HepG2 (cell line): ENCODE measurements around the gene WDR82. TPM values are rescaled to one million over a fixed set of nuclear protein-coding genes. Genes with fewer than 3 reads are reported as not detected.

Experiments used
- ATAD3A ChIP-seq: sonication (generic); formaldehyde crosslinking; IDR thresholded peaks from 2 replicates; pipeline ENCODE4 v1.4.0; 2020; ENCODE audit warnings: missing genetic modification reagents
- ETV6 ChIP-seq: sonication (generic); formaldehyde crosslinking; conservative IDR thresholded peaks from 2 replicates; pipeline ENCODE4 v1.4.0; 2020; ENCODE audit warnings: missing genetic modification reagents
- FLYWCH1 ChIP-seq: sonication (generic); formaldehyde crosslinking; IDR thresholded peaks from 2 replicates; pipeline ENCODE4 v1.8.1; 2023; ENCODE audit warnings: mild to moderate bottlenecking, missing genetic modification reagents
- FOXM1 ChIP-seq: sonication (generic); formaldehyde crosslinking; IDR thresholded peaks from 2 replicates; pipeline ENCODE4 v1.5.0; 2020; ENCODE audit warnings: missing genetic modification reagents
- HMG20A ChIP-seq: IDR thresholded peaks from 2 replicates; pipeline ENCODE4 v1.6.1; 2016; ENCODE audit warnings: borderline replicate concordance
- JUND ChIP-seq: sonication (generic); formaldehyde crosslinking; IDR thresholded peaks from 2 replicates; pipeline ENCODE4 v1.8.0; 2022; ENCODE audit warnings: mild to moderate bottlenecking, missing genetic modification reagents
- KAT8 ChIP-seq: IDR thresholded peaks from 2 replicates; pipeline ENCODE4 v1.6.1; 2016; ENCODE audit warnings: missing genetic modification reagents, missing compliant biosample characterization
- NFIB ChIP-seq: sonication (generic); formaldehyde crosslinking; IDR thresholded peaks from 2 replicates; pipeline ENCODE4 v1.9.0; 2021; ENCODE audit warnings: missing genetic modification reagents, mild to moderate bottlenecking, borderline replicate concordance
- NR2C2 ChIP-seq: sonication (generic); formaldehyde crosslinking; IDR thresholded peaks from 2 replicates; pipeline ENCODE4 v1.4.0; 2020; ENCODE audit warnings: missing genetic modification reagents, mild to moderate bottlenecking, moderate library complexity, borderline replicate concordance
- NR2F1 ChIP-seq, 2 experiments: fragments of 450-650 bp in 1 of 2; formaldehyde crosslinking in 1 of 2; IDR thresholded peaks; 2 replicates each; pipeline versions ENCODE4 v1.5.0 to v1.6.1; 2016 to 2020; ENCODE audit warnings: mild to moderate bottlenecking in 1 of 2, missing compliant biosample characterization in 1 of 2, missing genetic modification reagents in 1 of 2, moderate library complexity in 1 of 2
- PHF5A ChIP-seq: IDR thresholded peaks from one replicate; pipeline ENCODE4 v1.6.1; 2018; ENCODE audit warnings: low read depth, missing genetic modification reagents; ENCODE audit not compliant: unreplicated experiment
- RBM22 ChIP-seq: fragments of 200-400 bp; formaldehyde crosslinking; optimal IDR thresholded peaks from 2 replicates; pipeline ENCODE3; 2017; ENCODE audit warnings: mild to moderate bottlenecking, low read length, moderate library complexity
- RCOR2 ChIP-seq: IDR thresholded peaks from 2 replicates; pipeline ENCODE4 v1.6.1; 2016; ENCODE audit warnings: missing biosample characterization, missing genetic modification reagents
- SCMH1 ChIP-seq: sonication (generic); formaldehyde crosslinking; IDR thresholded peaks from 2 replicates; pipeline ENCODE4 v1.9.0; 2021; ENCODE audit warnings: missing genetic modification reagents, mild to moderate bottlenecking, borderline replicate concordance
- SMAD1 ChIP-seq: sonication (generic); formaldehyde crosslinking; IDR thresholded peaks from 2 replicates; pipeline ENCODE4 v1.4.0; 2020; ENCODE audit warnings: missing genetic modification reagents, low read depth, mild to moderate bottlenecking, borderline replicate concordance
- SNAI1 ChIP-seq: sonication (generic); formaldehyde crosslinking; IDR thresholded peaks from 2 replicates; pipeline ENCODE4 v1.5.0; 2020; ENCODE audit warnings: mild to moderate bottlenecking, missing genetic modification reagents, borderline replicate concordance
- TBX3 ChIP-seq: fragments of 450-650 bp; IDR thresholded peaks from 2 replicates; pipeline ENCODE4 v1.6.1; 2017; ENCODE audit warnings: antibody characterized with exemption, mild to moderate bottlenecking, inconsistent platforms, borderline replicate concordance
- YEATS4 ChIP-seq: sonication (generic); formaldehyde crosslinking; IDR thresholded peaks from 2 replicates; pipeline ENCODE4 v1.4.0; 2020; ENCODE audit warnings: missing genetic modification reagents, borderline replicate concordance
- ZFP41 ChIP-seq: sonication (generic); formaldehyde crosslinking; IDR thresholded peaks from 2 replicates; pipeline ENCODE4 v1.4.0; 2020; ENCODE audit warnings: mild to moderate bottlenecking, missing genetic modification reagents, borderline replicate concordance
- ZNF224 ChIP-seq: sonication (generic); formaldehyde crosslinking; IDR thresholded peaks from 2 replicates; pipeline ENCODE4 v1.5.0; 2020; ENCODE audit warnings: mild to moderate bottlenecking, missing genetic modification reagents
- ZNF3 ChIP-seq: IDR thresholded peaks from 2 replicates; pipeline ENCODE4 v1.7.0; 2017; ENCODE audit warnings: inconsistent platforms
- ZNF33A ChIP-seq: sonication (generic); formaldehyde crosslinking; IDR thresholded peaks from 2 replicates; pipeline ENCODE4 v1.5.1; 2020; ENCODE audit warnings: missing genetic modification reagents, mild to moderate bottlenecking, moderate library complexity, borderline replicate concordance
- ZNF577 ChIP-seq: sonication (generic); formaldehyde crosslinking; IDR thresholded peaks from 2 replicates; pipeline ENCODE4 v1.4.0; 2020; ENCODE audit warnings: mild to moderate bottlenecking, low read depth, missing genetic modification reagents, borderline replicate concordance
- ZNF614 ChIP-seq: IDR thresholded peaks from 2 replicates; pipeline ENCODE4 v1.6.1; 2018; ENCODE audit warnings: missing biosample characterization, missing genetic modification reagents, inconsistent platforms, borderline replicate concordance
- ZNF7 ChIP-seq: IDR thresholded peaks from 2 replicates; pipeline ENCODE4 v1.6.1; 2016; ENCODE audit warnings: missing biosample characterization, missing genetic modification reagents
- ZNF713 ChIP-seq: sonication (generic); formaldehyde crosslinking; IDR thresholded peaks from 2 replicates; pipeline ENCODE4 v1.4.0; 2020; ENCODE audit warnings: mild to moderate bottlenecking, missing genetic modification reagents
- ZNF780A ChIP-seq: sonication (generic); formaldehyde crosslinking; IDR thresholded peaks from 2 replicates; pipeline ENCODE4 v1.8.0; 2022; ENCODE audit warnings: mild to moderate bottlenecking, missing genetic modification reagents, moderate library complexity
- ZNF891 ChIP-seq: sonication (generic); formaldehyde crosslinking; IDR thresholded peaks from 2 replicates; pipeline ENCODE4 v1.5.0; 2020; ENCODE audit warnings: mild to moderate bottlenecking, missing genetic modification reagents
- polyA plus RNA-seq, 8 experiments: library from polyadenylated mRNA; depleted of rRNA in 3 of 8; stranded (reverse) in 7 of 8; unstranded in 1 of 8; fragments of >200 nt; fragmentation: Illumina TruSeq in 4 of 8; extraction: Trizol in 4 of 8; gene quantifications; 2 replicates each; pipeline versions ENCODE4 v1.2.1 to v1.2.3, GENCODE V29; 2011 to 2016; ENCODE audit warnings: low read depth in 4 of 8, missing spikeins in 1 of 8, mixed read lengths in 1 of 8; ENCODE audit not compliant: insufficient read depth in 1 of 8
- total RNA-seq, 5 experiments: library from RNA; depleted of rRNA; stranded (reverse); fragments of >200 nt; fragmentation: Illumina TruSeq; extraction: Trizol; gene quantifications; 2 replicates each; pipeline ENCODE4 v1.2.3, GENCODE V29; 2016; ENCODE audit warnings: low read depth in 1 of 5
- TF ChIP-seq, protein P1 (sequence below): fragments of 450-650 bp; IDR thresholded peaks from 2 replicates; pipeline ENCODE4 v1.6.1; 2017
- TF ChIP-seq, protein P2 (sequence below): sonication (generic); formaldehyde crosslinking; conservative IDR thresholded peaks from 2 replicates; pipeline ENCODE4 v1.8.0; 2022; ENCODE audit warnings: mild to moderate bottlenecking, moderate library complexity, missing genetic modification reagents

Gene WDR82
- total and polyA plus RNA-seq, 2 of the 13 experiments (the other 11 are each of a cell fraction or from before 2014, with no cell fraction given), result 39.1 to 59.5 TPM

- TF ChIP-seq ZFP41 (CRISPR knock-in tag) (0 out of 2 replicates have a peak, but pooled peaks have one; percentile 53), SCMH1 (no peak), ZNF3 (CRISPR knock-in tag) (no peak), JUND (CRISPR knock-in tag) (no peak), NFIB (no peak), FOXM1 (no peak), KAT8 (CRISPR knock-in tag) (no peak), ZNF780A (no peak), SNAI1 (CRISPR knock-in tag) (no peak), ETV6 (CRISPR knock-in tag) (no peak), NR2C2 (CRISPR knock-in tag) (0 out of 2 replicates have a peak, but pooled peaks have one; percentile 18), RBM22 (no peak), HMG20A (CRISPR knock-in tag) (no peak), YEATS4 (CRISPR knock-in tag) (no peak), ZNF614 (peak; percentile 38; the same call in 1 of the 2 replicates), ZNF891 (CRISPR knock-in tag) (peak; percentile 57; the same call in 1 of the 2 replicates), ZNF7 (CRISPR knock-in tag) (no peak), ZNF33A (no peak), TBX3 (no peak), NR2F1 (CRISPR knock-in tag; IDR thresholded peaks at IDR 0.05) (no peak), SMAD1 (CRISPR knock-in tag) (0 out of 2 replicates have a peak, but pooled peaks have one; percentile 37), ZNF577 (CRISPR knock-in tag) (no peak), ZNF224 (no peak), FLYWCH1 (CRISPR knock-in tag) (no peak), ZNF713 (CRISPR knock-in tag) (no peak), RCOR2 (CRISPR knock-in tag) (no peak), PHF5A (no peak), ATAD3A (no peak)
- TF ChIP-seq, protein P1, sequence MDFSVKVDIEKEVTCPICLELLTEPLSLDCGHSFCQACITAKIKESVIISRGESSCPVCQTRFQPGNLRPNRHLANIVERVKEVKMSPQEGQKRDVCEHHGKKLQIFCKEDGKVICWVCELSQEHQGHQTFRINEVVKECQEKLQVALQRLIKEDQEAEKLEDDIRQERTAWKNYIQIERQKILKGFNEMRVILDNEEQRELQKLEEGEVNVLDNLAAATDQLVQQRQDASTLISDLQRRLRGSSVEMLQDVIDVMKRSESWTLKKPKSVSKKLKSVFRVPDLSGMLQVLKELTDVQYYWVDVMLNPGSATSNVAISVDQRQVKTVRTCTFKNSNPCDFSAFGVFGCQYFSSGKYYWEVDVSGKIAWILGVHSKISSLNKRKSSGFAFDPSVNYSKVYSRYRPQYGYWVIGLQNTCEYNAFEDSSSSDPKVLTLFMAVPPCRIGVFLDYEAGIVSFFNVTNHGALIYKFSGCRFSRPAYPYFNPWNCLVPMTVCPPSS, result no peak
- TF ChIP-seq, protein P2, sequence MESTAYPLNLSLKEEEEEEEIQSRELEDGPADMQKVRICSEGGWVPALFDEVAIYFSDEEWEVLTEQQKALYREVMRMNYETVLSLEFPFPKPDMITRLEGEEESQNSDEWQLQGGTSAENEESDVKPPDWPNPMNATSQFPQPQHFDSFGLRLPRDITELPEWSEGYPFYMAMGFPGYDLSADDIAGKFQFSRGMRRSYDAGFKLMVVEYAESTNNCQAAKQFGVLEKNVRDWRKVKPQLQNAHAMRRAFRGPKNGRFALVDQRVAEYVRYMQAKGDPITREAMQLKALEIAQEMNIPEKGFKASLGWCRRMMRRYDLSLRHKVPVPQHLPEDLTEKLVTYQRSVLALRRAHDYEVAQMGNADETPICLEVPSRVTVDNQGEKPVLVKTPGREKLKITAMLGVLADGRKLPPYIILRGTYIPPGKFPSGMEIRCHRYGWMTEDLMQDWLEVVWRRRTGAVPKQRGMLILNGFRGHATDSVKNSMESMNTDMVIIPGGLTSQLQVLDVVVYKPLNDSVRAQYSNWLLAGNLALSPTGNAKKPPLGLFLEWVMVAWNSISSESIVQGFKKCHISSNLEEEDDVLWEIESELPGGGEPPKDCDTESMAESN (CRISPR knock-in tag), result no peak
Observed at GRCh38 chr3:52231502-52232278, 46.8 kb downstream of the WDR82 start (continued).
